Caco-2 (cell line): Measurements from ENCODE around the gene CAMK1D. TPM values are rescaled to one million over a fixed set of nuclear protein-coding genes. Genes with fewer than 3 reads are reported as not detected.
"Not testable (repeated sequence)": the region's sequence is repeated elsewhere in the genome, so short reads cannot be mapped to it uniquely, and the experiment has no call there.

Experiments
- BruUV-seq: library from RNA; stranded (reverse); fragments of 400-500 nt; replicated peaks from 2 replicates; lab custom pipeline; 2021; lab: Mats Ljungman, UMichigan
- CTCF ChIA-PET: fragments of 300-600 bp; sonication (Branson Sonifier 250); formaldehyde crosslinking; loops from one replicate; lab custom pipeline; 2022; ENCODE audit warnings: antibody characterized with exemption; lab: Charles Lee
- POLR2A ChIA-PET: fragments of 300-600 bp; sonication (Branson Sonifier 250); formaldehyde crosslinking; loops from one replicate; lab custom pipeline; 2022; ENCODE audit warnings: antibody characterized with exemption; lab: Charles Lee
- DNase-seq, 2 experiments: peaks; one replicate each; pipeline versions ENCODE4 v3.0.0 to v3.0.0-alpha.2; 2020 to 2022
- H3K27me3 ChIP-seq: replicated peaks from 2 replicates; pipeline ENCODE4 v1.6.0; 2011; ENCODE audit warnings: low read length; ENCODE audit not compliant: control insufficient read depth, insufficient read depth
- H3K36me3 ChIP-seq: 2 replicates; pipeline ENCODE4 v1.5.1; 2011; ENCODE audit warnings: low read length; ENCODE audit not compliant: control insufficient read depth, insufficient read depth
- H3K4me1 ChIP-seq: fragments of 250-450 bp; sonication (Bioruptor Pico); 2 replicates; pipeline ENCODE4 v1.5.1; 2020; ENCODE audit warnings: mild to moderate bottlenecking
- H3K4me3 ChIP-seq: 2 replicates; pipeline ENCODE4 v1.5.1; 2011; ENCODE audit warnings: low read depth, mild to moderate bottlenecking, control low read depth, low read length
- H3K9me3 ChIP-seq: fragments of 250-450 bp; sonication (Bioruptor Pico); 2 replicates; pipeline ENCODE4 v1.5.1; 2020; ENCODE audit warnings: mild to moderate bottlenecking, moderate library complexity
- H3K27ac Mint-ChIP-seq: one replicate; pipeline ENCODE4 v1.8.0; 2022; ENCODE audit warnings: mixed read lengths; ENCODE audit not compliant: unreplicated experiment
- H3K27me3 Mint-ChIP-seq: one replicate; pipeline ENCODE4 v1.8.0; 2022; ENCODE audit warnings: mixed read lengths; ENCODE audit not compliant: insufficient read depth, unreplicated experiment
- H3K36me3 Mint-ChIP-seq: one replicate; pipeline ENCODE4 v1.8.0; 2022; ENCODE audit warnings: mild to moderate bottlenecking, mixed read lengths; ENCODE audit not compliant: insufficient read depth, unreplicated experiment
- H3K4me1 Mint-ChIP-seq: one replicate; pipeline ENCODE4 v1.8.0; 2022; ENCODE audit warnings: low read depth, mixed read lengths; ENCODE audit not compliant: unreplicated experiment
- H3K4me3 Mint-ChIP-seq: one replicate; pipeline ENCODE4 v1.8.0; 2022; ENCODE audit warnings: mild to moderate bottlenecking, moderate library complexity, mixed read lengths; ENCODE audit not compliant: unreplicated experiment
- H3K9me3 Mint-ChIP-seq: one replicate; pipeline ENCODE4 v1.8.0; 2022; ENCODE audit warnings: mixed read lengths; ENCODE audit not compliant: unreplicated experiment
- intact Hi-C: fragments of 100-400 bp; cut with micrococcal nuclease; formaldehyde crosslinking; loops from one replicate; pipeline ENCODE4 v1.10.0; 2022; ENCODE audit not compliant: unreplicated experiment
- total RNA-seq: library from RNA; stranded (reverse); gene quantifications from 2 replicates; pipeline ENCODE4 v1.2.3, GENCODE V29; 2022
- TF ChIP-seq, protein P1 (sequence below), 2 experiments: fragments of 200-600 bp in 1 of 2; IDR thresholded peaks; 1 replicate in 1 of 2; 2 replicates in 1 of 2; pipeline versions ENCODE4 v1.5.1 to v1.8.0; 2011 to 2022; ENCODE audit warnings: antibody characterized with exemption in 1 of 2, control low read depth in 1 of 2, inconsistent platforms in 1 of 2, low read depth in 1 of 2, low read length in 1 of 2, mild to moderate bottlenecking in 1 of 2, moderate library complexity in 1 of 2; ENCODE audit not compliant: insufficient read depth in 1 of 2, severe bottlenecking in 1 of 2, unreplicated experiment in 1 of 2

The CAMK1D gene
- total RNA-seq, 1 experiment from 2014 or later: 10.9 TPM

GRCh38 chr10:12327476-12327875, 21.9 kb upstream of the CAMK1D start:
- no peaks in the 10 kb centered on the region for H3K9me3 Mint-ChIP-seq
- no peaks in the 10 kb centered on the region for H3K36me3 Mint-ChIP-seq
- Histone ChIP-seq H3K27me3 (no peaks in the 10 kb centered on the region), H3K4me3 (no peak overlapping the region), H3K36me3 (no peaks in the 10 kb centered on the region), H3K9me3 (no peaks in the 10 kb centered on the region), H3K4me1 (no peaks in the 10 kb centered on the region)
- intact Hi-C loops: no loop called here
- POLR2A ChIA-PET: no interaction called here
- no peak overlapping the region for H3K4me3 Mint-ChIP-seq
- no peaks in the 10 kb centered on the region for H3K4me1 Mint-ChIP-seq
- CTCF ChIA-PET: interaction anchor here (0.6 to 0.7 kb wide), 3 partner anchors 50 to 455 kb away, joined by 4 to 10 read pairs (median 5); no protein-coding TSS in a partner anchor
- H3K27me3 Mint-ChIP-seq: no peaks in the 10 kb centered on the region
- no peak overlapping the region for H3K27ac Mint-ChIP-seq
- no TSS peak for BruUV-seq
- DNase-seq: no peak
- TF ChIP-seq, protein P1, sequence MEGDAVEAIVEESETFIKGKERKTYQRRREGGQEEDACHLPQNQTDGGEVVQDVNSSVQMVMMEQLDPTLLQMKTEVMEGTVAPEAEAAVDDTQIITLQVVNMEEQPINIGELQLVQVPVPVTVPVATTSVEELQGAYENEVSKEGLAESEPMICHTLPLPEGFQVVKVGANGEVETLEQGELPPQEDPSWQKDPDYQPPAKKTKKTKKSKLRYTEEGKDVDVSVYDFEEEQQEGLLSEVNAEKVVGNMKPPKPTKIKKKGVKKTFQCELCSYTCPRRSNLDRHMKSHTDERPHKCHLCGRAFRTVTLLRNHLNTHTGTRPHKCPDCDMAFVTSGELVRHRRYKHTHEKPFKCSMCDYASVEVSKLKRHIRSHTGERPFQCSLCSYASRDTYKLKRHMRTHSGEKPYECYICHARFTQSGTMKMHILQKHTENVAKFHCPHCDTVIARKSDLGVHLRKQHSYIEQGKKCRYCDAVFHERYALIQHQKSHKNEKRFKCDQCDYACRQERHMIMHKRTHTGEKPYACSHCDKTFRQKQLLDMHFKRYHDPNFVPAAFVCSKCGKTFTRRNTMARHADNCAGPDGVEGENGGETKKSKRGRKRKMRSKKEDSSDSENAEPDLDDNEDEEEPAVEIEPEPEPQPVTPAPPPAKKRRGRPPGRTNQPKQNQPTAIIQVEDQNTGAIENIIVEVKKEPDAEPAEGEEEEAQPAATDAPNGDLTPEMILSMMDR (IDR thresholded peaks at IDR 0.05; ENCODE audit: insufficient read depth in 1 of 2, low read depth in 1 of 2, low read length in 1 of 2, severe bottlenecking in 1 of 2, unreplicated experiment in 1 of 2): no peak

GRCh38 chr10:12328312-12328711, 21.0 kb upstream of the CAMK1D start:
- H3K4me1 Mint-ChIP-seq, H3K27me3 ChIP-seq, H3K9me3 ChIP-seq, CTCF ChIA-PET, H3K4me1 ChIP-seq, intact Hi-C loops, H3K36me3 Mint-ChIP-seq, H3K4me3 ChIP-seq, H3K9me3 Mint-ChIP-seq, H3K4me3 Mint-ChIP-seq, H3K27ac Mint-ChIP-seq, DNase-seq, BruUV-seq, H3K36me3 ChIP-seq, H3K27me3 Mint-ChIP-seq: not testable (repeated sequence)
- POLR2A ChIA-PET: interaction anchor here (0.7 kb wide), 1 partner anchor 110 kb away, joined by 5 read pairs; no protein-coding TSS in a partner anchor

- Histone ChIP-seq H3K4me1 (no peaks in the 10 kb centered on the region), H3K4me3 (no peak overlapping the region), H3K36me3 (no peaks in the 10 kb centered on the region), H3K9me3 (no peaks in the 10 kb centered on the region), H3K27me3 (no peaks in the 10 kb centered on the region)
- intact Hi-C loops: no loop called here
- no peaks in the 10 kb centered on the region for H3K36me3 Mint-ChIP-seq
- no peaks in the 10 kb centered on the region for H3K27me3 Mint-ChIP-seq
- no peak overlapping the region for H3K4me3 Mint-ChIP-seq
- ChIA-PET CTCF (no interaction called here), POLR2A (interaction anchor here (0.6 kb wide), 1 partner anchor 10 kb away, joined by 5 read pairs; no protein-coding TSS in a partner anchor)
- no TSS peak for BruUV-seq
- H3K27ac Mint-ChIP-seq: no peak overlapping the region
- no peak for DNase-seq
- TF ChIP-seq, protein P1 (IDR thresholded peaks at IDR 0.05; ENCODE audit: insufficient read depth in 1 of 2, low read depth in 1 of 2, low read length in 1 of 2, severe bottlenecking in 1 of 2, unreplicated experiment in 1 of 2): no peak
- peaks cover 6% of the 10 kb centered on the region for H3K4me1 Mint-ChIP-seq
- no peaks in the 10 kb centered on the region for H3K9me3 Mint-ChIP-seq
Measured at GRCh38 chr10:12332572-12333379, 16.6 kb upstream of the CAMK1D start.
